Nephron progenitor cell (in vitro differentiated cells): ENCODE data around the gene FGF18.
A peak's percentile ranks its signal among the peaks of the same experiment; 100 is the strongest.

Experiments
- DNase-seq: peaks from one replicate; pipeline ENCODE4 v3.0.0; 2021
- H3K27ac Mint-ChIP-seq: 2 replicates; pipeline ENCODE4 v1.8.0; 2021; ENCODE audit warnings: mild to moderate bottlenecking, moderate library complexity, mixed read lengths
- H3K27me3 Mint-ChIP-seq: 2 replicates; pipeline ENCODE4 v1.8.0; 2021; ENCODE audit warnings: mild to moderate bottlenecking, low read depth, mixed read lengths; ENCODE audit not compliant: poor library complexity
- H3K36me3 Mint-ChIP-seq: 2 replicates; pipeline ENCODE4 v1.8.0; 2021; ENCODE audit warnings: low read depth, mixed read lengths
- H3K4me1 Mint-ChIP-seq: 2 replicates; pipeline ENCODE4 v1.8.0; 2021; ENCODE audit warnings: mixed read lengths
- H3K4me3 Mint-ChIP-seq: 2 replicates; pipeline ENCODE4 v1.8.0; 2021; ENCODE audit warnings: mild to moderate bottlenecking, moderate library complexity, mixed read lengths
- H3K9me3 Mint-ChIP-seq: 2 replicates; pipeline ENCODE4 v1.8.0; 2021; ENCODE audit warnings: mild to moderate bottlenecking, moderate library complexity, mixed read lengths
- TF ChIP-seq, protein P1 (sequence below): fragments of 200-600 bp; sonication (generic); IDR thresholded peaks from 2 replicates; pipeline ENCODE4 v1.5.0; 2021; ENCODE audit warnings: antibody characterized with exemption

Gene FGF18

DNA sequence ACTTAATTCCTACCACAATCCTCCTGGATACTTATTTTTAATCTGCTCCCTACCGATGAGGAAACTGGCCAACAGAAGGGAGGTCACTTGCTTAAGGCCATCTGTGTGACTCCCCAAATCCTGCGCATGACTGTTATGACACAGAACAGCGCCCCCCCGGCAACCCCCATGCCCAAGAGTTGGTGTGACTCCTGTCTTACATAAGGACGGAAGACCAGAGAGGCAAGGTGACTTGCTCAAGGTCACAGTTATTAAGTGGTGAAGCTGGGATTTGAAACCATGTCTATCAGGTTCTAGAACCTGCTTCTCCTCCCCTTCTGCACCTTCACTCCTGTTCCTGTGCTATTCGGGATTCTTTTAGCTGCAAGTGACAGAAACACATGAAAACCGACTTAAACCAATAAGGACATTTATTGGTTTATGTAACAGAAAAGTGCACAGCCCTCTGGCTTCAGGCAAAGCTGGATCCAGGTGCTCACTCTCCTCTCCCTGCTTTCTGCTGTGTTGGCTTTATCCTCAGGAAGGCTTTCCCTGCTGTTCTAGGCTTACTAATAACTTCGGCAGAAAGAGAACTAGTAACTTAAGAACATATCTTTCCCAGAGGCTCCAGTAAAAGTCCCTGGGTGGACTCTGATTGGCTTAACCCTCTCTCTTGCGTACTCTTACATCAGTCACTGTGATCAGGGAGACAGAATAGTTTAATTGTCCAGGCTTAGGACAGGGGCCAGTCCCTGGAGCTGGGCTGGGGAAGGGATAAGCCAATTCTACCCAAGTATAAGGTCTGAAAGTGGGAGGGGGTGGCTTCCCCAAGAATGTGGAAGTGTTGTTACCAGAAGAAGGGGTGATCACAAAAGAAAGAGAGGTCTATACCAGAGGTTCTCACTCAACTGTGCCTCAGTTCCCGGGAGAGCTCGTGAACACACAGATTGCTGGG lies 43.7 kb downstream of the FGF18 start:
- no peak overlapping the region for H3K4me3 Mint-ChIP-seq
- peaks cover 24% of the 10 kb centered on the region for H3K27me3 Mint-ChIP-seq
- no peak for DNase-seq
- H3K36me3 Mint-ChIP-seq = peaks cover 5% of the 10 kb centered on the region
- H3K9me3 Mint-ChIP-seq = no peaks in the 10 kb centered on the region
- H3K27ac Mint-ChIP-seq = peak overlapping the region; percentile 87
- peaks cover 33% of the 10 kb centered on the region for H3K4me1 Mint-ChIP-seq
- TF ChIP-seq, protein P1, sequence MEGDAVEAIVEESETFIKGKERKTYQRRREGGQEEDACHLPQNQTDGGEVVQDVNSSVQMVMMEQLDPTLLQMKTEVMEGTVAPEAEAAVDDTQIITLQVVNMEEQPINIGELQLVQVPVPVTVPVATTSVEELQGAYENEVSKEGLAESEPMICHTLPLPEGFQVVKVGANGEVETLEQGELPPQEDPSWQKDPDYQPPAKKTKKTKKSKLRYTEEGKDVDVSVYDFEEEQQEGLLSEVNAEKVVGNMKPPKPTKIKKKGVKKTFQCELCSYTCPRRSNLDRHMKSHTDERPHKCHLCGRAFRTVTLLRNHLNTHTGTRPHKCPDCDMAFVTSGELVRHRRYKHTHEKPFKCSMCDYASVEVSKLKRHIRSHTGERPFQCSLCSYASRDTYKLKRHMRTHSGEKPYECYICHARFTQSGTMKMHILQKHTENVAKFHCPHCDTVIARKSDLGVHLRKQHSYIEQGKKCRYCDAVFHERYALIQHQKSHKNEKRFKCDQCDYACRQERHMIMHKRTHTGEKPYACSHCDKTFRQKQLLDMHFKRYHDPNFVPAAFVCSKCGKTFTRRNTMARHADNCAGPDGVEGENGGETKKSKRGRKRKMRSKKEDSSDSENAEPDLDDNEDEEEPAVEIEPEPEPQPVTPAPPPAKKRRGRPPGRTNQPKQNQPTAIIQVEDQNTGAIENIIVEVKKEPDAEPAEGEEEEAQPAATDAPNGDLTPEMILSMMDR = no peak

DNA sequence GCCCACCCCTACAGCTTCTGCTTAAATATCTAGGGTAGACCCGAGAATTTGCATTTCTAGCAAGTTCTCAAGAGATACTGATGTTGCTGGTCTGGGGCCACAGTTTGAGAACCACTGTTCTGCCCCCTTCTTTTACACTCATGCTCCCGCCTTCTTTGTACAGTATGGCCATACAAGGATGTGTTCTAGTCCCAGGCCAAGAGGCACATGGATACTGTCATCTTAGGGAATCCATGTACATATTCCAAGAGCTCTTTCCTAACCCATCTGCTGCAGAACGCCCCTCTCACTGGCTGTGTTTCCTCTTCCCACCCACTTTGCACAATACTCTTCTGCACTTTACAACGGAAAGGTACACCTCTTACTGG lies 44.4 kb downstream of the FGF18 start:
- H3K27me3 Mint-ChIP-seq = peaks cover 26% of the 10 kb centered on the region
- H3K9me3 Mint-ChIP-seq = no peaks in the 10 kb centered on the region
- H3K27ac Mint-ChIP-seq = no peak overlapping the region
- peaks cover 40% of the 10 kb centered on the region for H3K4me1 Mint-ChIP-seq
- peaks cover under 1% of the 10 kb centered on the region for H3K36me3 Mint-ChIP-seq
- TF ChIP-seq, protein P1 = no peak
- no peak for DNase-seq
- no peak overlapping the region for H3K4me3 Mint-ChIP-seq

DNA sequence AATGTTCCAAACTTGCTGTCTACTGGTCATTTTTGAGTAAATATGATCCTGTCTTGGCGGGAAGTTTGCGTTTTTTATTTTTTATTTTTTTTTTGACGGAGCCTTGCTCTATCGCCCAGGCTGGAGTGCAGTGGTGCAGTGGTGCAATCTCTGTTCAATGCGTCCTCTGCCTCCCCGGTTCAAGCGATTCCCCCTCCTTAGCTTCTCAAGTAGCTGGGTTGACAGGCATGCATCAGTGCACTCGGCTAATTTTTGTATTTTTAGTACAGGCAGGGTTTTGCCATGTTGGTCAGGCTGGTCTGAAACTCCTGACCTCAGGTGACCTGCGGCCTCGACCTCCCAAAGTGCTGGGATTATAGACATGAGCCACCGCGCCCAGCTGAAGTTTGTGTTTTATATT lies 45.4 kb downstream of the FGF18 start:
- H3K4me3 Mint-ChIP-seq = no peak overlapping the region
- TF ChIP-seq, protein P1 = no peak
- peaks cover 25% of the 10 kb centered on the region for H3K27me3 Mint-ChIP-seq
- no peaks in the 10 kb centered on the region for H3K36me3 Mint-ChIP-seq
- no peak for DNase-seq
- no peak overlapping the region for H3K27ac Mint-ChIP-seq
- H3K9me3 Mint-ChIP-seq = no peaks in the 10 kb centered on the region
- H3K4me1 Mint-ChIP-seq = peaks cover 50% of the 10 kb centered on the region

DNA sequence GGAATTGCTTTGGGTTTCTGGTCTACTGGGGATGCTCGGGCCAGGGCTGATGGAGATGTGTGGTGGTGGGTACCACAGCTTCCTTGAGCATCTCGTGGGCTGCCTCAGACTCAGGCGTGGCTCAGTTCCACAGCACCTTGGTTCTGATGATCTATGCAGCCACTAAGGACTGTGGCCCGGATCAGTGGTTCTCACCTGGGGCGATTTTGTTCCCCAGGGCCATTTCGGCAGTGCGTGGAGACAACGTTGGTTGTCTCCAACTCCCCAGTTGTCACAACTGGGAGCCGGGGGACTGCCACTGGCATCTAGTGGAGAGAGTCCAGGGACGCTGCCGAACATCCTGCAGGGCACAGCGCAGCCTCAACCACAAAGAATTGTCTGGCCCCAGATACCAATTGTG lies 47.7 kb downstream of the FGF18 start:
- peaks cover 26% of the 10 kb centered on the region for H3K27me3 Mint-ChIP-seq
- H3K4me3 Mint-ChIP-seq = no peak overlapping the region
- H3K36me3 Mint-ChIP-seq = peaks cover under 1% of the 10 kb centered on the region
- TF ChIP-seq, protein P1 = no peak
- no peak overlapping the region for H3K27ac Mint-ChIP-seq
- H3K4me1 Mint-ChIP-seq = peaks cover 52% of the 10 kb centered on the region
- peaks cover 6% of the 10 kb centered on the region for H3K9me3 Mint-ChIP-seq
- DNase-seq = no peak

DNA sequence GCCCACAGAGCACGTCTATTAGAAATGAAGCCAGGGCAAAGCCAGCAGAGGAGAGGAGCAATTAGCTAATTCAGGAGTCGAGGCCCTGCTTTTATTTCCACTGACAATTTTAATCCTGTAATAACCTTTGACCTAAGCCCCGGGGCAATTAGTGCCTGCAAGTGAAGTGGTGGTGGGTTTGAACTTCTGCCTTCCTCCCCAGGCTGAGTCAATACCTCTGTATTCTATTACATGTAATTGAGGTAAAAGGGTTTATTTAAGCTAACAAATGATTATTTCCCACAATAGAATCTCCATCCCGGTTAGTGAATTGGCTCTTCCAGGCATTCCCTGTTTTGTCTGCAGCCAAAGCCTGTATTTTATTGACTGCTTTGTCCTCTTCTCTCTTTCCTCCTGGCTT lies 49.9 kb downstream of the FGF18 start:
- peaks cover 22% of the 10 kb centered on the region for H3K9me3 Mint-ChIP-seq
- DNase-seq = no peak
- peaks cover 5% of the 10 kb centered on the region for H3K36me3 Mint-ChIP-seq
- no peak overlapping the region for H3K27ac Mint-ChIP-seq
- peaks cover 21% of the 10 kb centered on the region for H3K27me3 Mint-ChIP-seq
- TF ChIP-seq, protein P1 = no peak
- peaks cover 34% of the 10 kb centered on the region for H3K4me1 Mint-ChIP-seq
- no peak overlapping the region for H3K4me3 Mint-ChIP-seq

DNA sequence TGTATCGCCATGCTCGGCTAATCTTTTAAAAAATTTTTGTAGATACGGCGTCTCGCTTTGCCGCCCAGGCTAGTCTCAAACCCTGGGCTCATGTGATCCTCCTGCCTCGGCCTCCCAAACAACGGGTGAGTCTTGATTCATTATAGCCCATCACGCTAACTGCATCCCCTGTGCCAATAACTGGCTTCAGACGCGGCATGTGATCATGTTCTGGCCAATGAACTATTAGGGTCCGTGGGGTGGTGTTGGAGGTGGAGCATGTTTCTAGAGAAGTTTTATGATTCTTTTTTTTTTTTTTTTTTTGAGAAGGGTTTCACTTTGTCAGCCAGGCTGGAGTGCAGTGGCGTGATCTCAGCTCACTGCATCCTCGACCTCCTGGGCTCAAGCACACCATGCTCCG lies 51.0 kb downstream of the FGF18 start:
- no peak overlapping the region for H3K27ac Mint-ChIP-seq
- H3K27me3 Mint-ChIP-seq = peaks cover 22% of the 10 kb centered on the region
- TF ChIP-seq, protein P1 = no peak
- peaks cover 23% of the 10 kb centered on the region for H3K4me1 Mint-ChIP-seq
- DNase-seq = no peak
- H3K4me3 Mint-ChIP-seq = no peak overlapping the region
- peaks cover 5% of the 10 kb centered on the region for H3K36me3 Mint-ChIP-seq
- peaks cover 24% of the 10 kb centered on the region for H3K9me3 Mint-ChIP-seq
